K562 (cell line): Measurements from ENCODE around the gene PRR16. TPM values are rescaled to one million over a fixed set of nuclear protein-coding genes. Genes with fewer than 3 reads are reported as not detected.

ENCODE experiments used
- BACH1 ChIP-seq: fragments of 200-800 bp; sonication (Bioruptor generic); IDR thresholded peaks from 2 replicates; pipeline ENCODE4 v1.6.1; 2016; ENCODE audit warnings: missing genetic modification characterization, missing compliant biosample characterization
- CTCFL ChIP-seq: IDR thresholded peaks from 2 replicates; pipeline ENCODE4 v1.6.1; 2011; ENCODE audit warnings: borderline replicate concordance, low read depth, mild to moderate bottlenecking, moderate library complexity, low read length; ENCODE audit not compliant: insufficient read depth, poor library complexity, severe bottlenecking
- FIP1L1 ChIP-seq: fragments of 200-400 bp; formaldehyde crosslinking; IDR thresholded peaks from 2 replicates; pipeline ENCODE4 v1.6.1; 2018; ENCODE audit warnings: mild to moderate bottlenecking, low read depth, low read length; ENCODE audit not compliant: poor library complexity, severe bottlenecking
- FOXA3 ChIP-seq, 2 experiments: fragments of 450-650 bp in 1 of 2; sonication (generic) in 1 of 2; formaldehyde crosslinking; IDR thresholded peaks in 1 of 2; conservative IDR thresholded peaks in 1 of 2; 2 replicates each; pipeline versions ENCODE4 v1.4.0 to v1.8.0; 2020 to 2022; ENCODE audit warnings: mild to moderate bottlenecking in 2 of 2, missing genetic modification reagents in 1 of 2
- FUS ChIP-seq: fragments of 200-400 bp; formaldehyde crosslinking; optimal IDR thresholded peaks from 2 replicates; pipeline ENCODE3; 2017; ENCODE audit warnings: low read depth, low read length
- KDM2B ChIP-seq: fragments of 250-450 bp; sonication (Bioruptor Pico); IDR thresholded peaks from 2 replicates; pipeline ENCODE4 v1.8.0; 2021; ENCODE audit warnings: mild to moderate bottlenecking, moderate library complexity
- MAFG ChIP-seq: fragments of 450-650 bp; conservative IDR thresholded peaks from 2 replicates; pipeline ENCODE4 v1.6.1; 2016; ENCODE audit warnings: missing genetic modification characterization, missing compliant biosample characterization
- NFYB ChIP-seq: IDR thresholded peaks from 2 replicates; pipeline ENCODE4 v1.6.1; 2011; ENCODE audit warnings: mild to moderate bottlenecking, moderate library complexity; ENCODE audit not compliant: insufficient read length; ENCODE audit errors: extremely low read depth
- RBM25 ChIP-seq: fragments of 200-400 bp; formaldehyde crosslinking; IDR thresholded peaks from 2 replicates; pipeline ENCODE4 v1.6.1; 2018; ENCODE audit warnings: low read length, low read depth, moderate library complexity; ENCODE audit not compliant: severe bottlenecking
- SMAD2 ChIP-seq: fragments of 150-350 bp; IDR thresholded peaks from 2 replicates; pipeline ENCODE4 v1.6.1; 2014; ENCODE audit warnings: low read depth, mild to moderate bottlenecking, low read length
- ZBTB43 ChIP-seq: sonication (generic); formaldehyde crosslinking; IDR thresholded peaks from 2 replicates; pipeline ENCODE4 v1.8.0; 2023; ENCODE audit warnings: mild to moderate bottlenecking, missing genetic modification reagents
- ZNF316 ChIP-seq: fragments of 450-650 bp; IDR thresholded peaks from 2 replicates; pipeline ENCODE4 v1.6.1; 2016
- polyA plus RNA-seq, 8 experiments: library from polyadenylated mRNA; depleted of rRNA in 4 of 8; stranded (reverse) in 5 of 8; unstranded in 3 of 8; fragments of >200 nt; fragmentation: Nextera tagmentation in 2 of 8; fragmentation: Illumina TruSeq in 1 of 8; extraction: Ambion mirVana in 2 of 8; extraction: Trizol in 1 of 8; gene quantifications; 2 replicates each; pipeline versions ENCODE4 v1.2.1 to v1.2.3, GENCODE V29; 2011 to 2014; ENCODE audit warnings: inconsistent platforms in 1 of 8, missing spikeins in 1 of 8
- total RNA-seq, 7 experiments: library from RNA; depleted of rRNA in 6 of 7; stranded (reverse); fragments of >200 nt in 6 of 7; fragmentation: Illumina TruSeq in 2 of 7; extraction: Trizol in 2 of 7; gene quantifications; 2 replicates each; pipeline versions ENCODE4 v1.2.1 to v1.2.3, GENCODE V29; 2011 to 2021; ENCODE audit warnings: low replicate concordance in 1 of 7

Gene PRR16
- total and polyA plus RNA-seq, 9 of the 15 experiments (the other 6 are each of a cell fraction or from before 2014, with no cell fraction given), result 0.61 to 10.1 (median 3.3) TPM

- TF ChIP-seq RBM25 (no peak), ZNF316 (peak; percentile 68), NFYB (no peak), ZBTB43 (no peak), MAFG (tag) (peak; percentile 46; the same call in 1 of the 2 replicates), BACH1 (tag) (no peak), CTCFL (no peak), FUS (no peak), KDM2B (CRISPR knock-in tag) (no peak), SMAD2 (no peak), FIP1L1 (no peak), FOXA3 (CRISPR knock-in tag; conservative IDR thresholded peaks at IDR 0.05 in 1 of 2, IDR thresholded peaks at IDR 0.05 in 1 of 2) (peak in 1 of 2 experiments; percentile 70; a peak in 2 of 4 replicates)
- TF ChIP-seq, all 486 proteins: peak for 7
These were observed 135.5 kb downstream of the PRR16 start (continued) for GRCh38 chr5:120599576-120599975.
